T1000 (cell line): ENCODE data around the gene TTYH3.
"Not testable (repeated sequence)": the region's sequence is repeated elsewhere in the genome, so short reads cannot be mapped to it uniquely, and the experiment has no call there.

ENCODE experiments used
- DNase-seq: peaks from one replicate; lab custom pipeline; 2025; ENCODE audit warnings: mixed read lengths; lab: John Stamatoyannopoulos, UW

Gene TTYH3

GRCh38 chr7:2665359-2665791 is 33.6 kb downstream of the TTYH3 start:
- no peak for DNase-seq

- no peak for DNase-seq
Observed at GRCh38 chr7:2666155-2666554, 34.4 kb downstream of the TTYH3 start.

- DNase-seq = no peak
Observed at GRCh38 chr7:2666588-2667250, 34.9 kb downstream of the TTYH3 start.

GRCh38 chr7:2667843-2668242 is 36.1 kb downstream of the TTYH3 start:
- no peak for DNase-seq

GRCh38 chr7:2668401-2668800 is 36.6 kb downstream of the TTYH3 start:
- DNase-seq = no peak

- DNase-seq = no peak
Observed at GRCh38 chr7:2670171-2670570, 38.4 kb downstream of the TTYH3 start.

- DNase-seq = peak; percentile 21
Observed at GRCh38 chr7:2670720-2671391, 39.1 kb downstream of the TTYH3 start.

GRCh38 chr7:2673214-2673613 is 41.4 kb downstream of the TTYH3 start:
- DNase-seq = not testable (repeated sequence)

- no peak for DNase-seq
Observed at GRCh38 chr7:2673934-2674333, 42.1 kb downstream of the TTYH3 start.

GRCh38 chr7:2675256-2675764 is 43.5 kb downstream of the TTYH3 start:
- DNase-seq = no peak

- not testable (repeated sequence) for DNase-seq
Observed at GRCh38 chr7:2676576-2676975, 44.8 kb downstream of the TTYH3 start.

GRCh38 chr7:2678454-2678853 is 46.7 kb downstream of the TTYH3 start:
- DNase-seq = not testable (repeated sequence)

GRCh38 chr7:2679135-2680127 is 47.6 kb downstream of the TTYH3 start:
- DNase-seq = not testable (repeated sequence)

- no peak for DNase-seq
Observed at GRCh38 chr7:2680256-2680655, 48.5 kb downstream of the TTYH3 start.

GRCh38 chr7:2680792-2681490 is 49.2 kb downstream of the TTYH3 start:
- no peak for DNase-seq

- DNase-seq = no peak
Observed at GRCh38 chr7:2681929-2682799, 50.4 kb downstream of the TTYH3 start.

- no peak for DNase-seq
Observed at GRCh38 chr7:2684501-2684900, 52.7 kb downstream of the TTYH3 start.

- no peak for DNase-seq
Observed at GRCh38 chr7:2686101-2686500, 54.3 kb downstream of the TTYH3 start.

- no peak for DNase-seq
Observed at GRCh38 chr7:2687338-2687869, 55.6 kb downstream of the TTYH3 start.

- DNase-seq = no peak
Observed at GRCh38 chr7:2687881-2688318, 56.1 kb downstream of the TTYH3 start, which contains the start of gene AMZ1. Gene AMZ1 (plus strand): TSS chr7:2688202. CDS start chr7:2700452, 12,250 bp downstream.
